ENCODE data around the gene HIPK2. TPM values are rescaled to one million over a fixed set of nuclear protein-coding genes. Genes with fewer than 3 reads are reported as not detected.

The HIPK2 gene
- polyA plus RNA-seq, 2 of the 4 experiments (the other 2 are of a cell fraction): 11.3 to 12.1 TPM

DNA sequence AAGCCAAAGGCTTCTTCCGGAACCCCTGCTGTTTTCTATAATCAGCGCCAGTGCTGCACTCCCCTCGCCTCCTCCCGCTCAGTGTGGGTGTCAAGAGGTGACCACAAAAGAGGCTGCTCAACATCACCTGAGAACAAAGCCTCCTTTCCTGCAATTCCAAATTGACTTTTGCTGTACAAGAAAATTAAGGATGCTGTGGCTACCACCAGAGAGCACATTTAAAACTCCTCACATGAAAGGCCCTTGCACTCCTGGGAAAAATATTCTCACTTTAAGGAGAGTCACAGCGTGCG is 96.4 kb downstream of the HIPK2 start:
- Histone ChIP-seq H3K27ac (peak overlapping the region; percentile 79 to 97), H3K9me3 (peaks cover 8% of the 10 kb centered on the region; the same call in 1 of the 3 replicates), H3K4me1 (peaks cover 51% of the 10 kb centered on the region), H3K4me2 (peak overlapping the region; percentile 72), H3K4me3 (no peak overlapping the region)
- WGBS (ENCODE audit: missing lambda C conversion rate): 72% methylated on average over 6 of the region's 6 CpGs
- TF ChIP-seq MYC (IDR thresholded peaks at IDR 0.05; ENCODE audit: borderline replicate concordance, low read length) (no peak), NFE2L2 (conservative IDR thresholded peaks at IDR 0.05; ENCODE audit: low read length) (no peak), CHD4 (IDR thresholded peaks at IDR 0.05; ENCODE audit: borderline replicate concordance) (no peak), MAZ (IDR thresholded peaks at IDR 0.05; ENCODE audit: borderline replicate concordance, low read depth, low read length) (no peak), JUNB (IDR thresholded peaks at IDR 0.05) (no peak), POLR2A (IDR thresholded peaks at IDR 0.05; ENCODE audit: low read length) (no peak), RARB (CRISPR knock-in tag; IDR thresholded peaks at IDR 0.05) (no peak), HOXB13 (CRISPR knock-in tag; IDR thresholded peaks at IDR 0.05; ENCODE audit: low read depth) (no peak), EP300 (IDR thresholded peaks at IDR 0.05) (no peak), HOXA7 (CRISPR knock-in tag; IDR thresholded peaks at IDR 0.05) (no peak), ZSCAN20 (CRISPR knock-in tag; IDR thresholded peaks at IDR 0.05) (no peak)
- TF ChIP-seq, protein P1, sequence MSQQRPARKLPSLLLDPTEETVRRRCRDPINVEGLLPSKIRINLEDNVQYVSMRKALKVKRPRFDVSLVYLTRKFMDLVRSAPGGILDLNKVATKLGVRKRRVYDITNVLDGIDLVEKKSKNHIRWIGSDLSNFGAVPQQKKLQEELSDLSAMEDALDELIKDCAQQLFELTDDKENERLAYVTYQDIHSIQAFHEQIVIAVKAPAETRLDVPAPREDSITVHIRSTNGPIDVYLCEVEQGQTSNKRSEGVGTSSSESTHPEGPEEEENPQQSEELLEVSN (IDR thresholded peaks at IDR 0.05; ENCODE audit: borderline replicate concordance, low read depth): no peak
- FAIRE-seq (no peak), ATAC-seq (no peak), DNase-seq (ENCODE audit: low read depth in 1 of 2, low spot score in 1 of 2) (no peak)
- POLR2A ChIA-PET: interaction anchor here (1.0 kb wide), 1 partner anchor 381 kb away, joined by 3 read pairs; the partner anchor contains the start of gene PARP12
- CTCF ChIA-PET: interaction anchor here (0.7 to 4.4 kb wide), 4 partner anchors 11 to 321 kb away, joined by 3 to 26 read pairs (median 4); no protein-coding TSS in a partner anchor

DNA sequence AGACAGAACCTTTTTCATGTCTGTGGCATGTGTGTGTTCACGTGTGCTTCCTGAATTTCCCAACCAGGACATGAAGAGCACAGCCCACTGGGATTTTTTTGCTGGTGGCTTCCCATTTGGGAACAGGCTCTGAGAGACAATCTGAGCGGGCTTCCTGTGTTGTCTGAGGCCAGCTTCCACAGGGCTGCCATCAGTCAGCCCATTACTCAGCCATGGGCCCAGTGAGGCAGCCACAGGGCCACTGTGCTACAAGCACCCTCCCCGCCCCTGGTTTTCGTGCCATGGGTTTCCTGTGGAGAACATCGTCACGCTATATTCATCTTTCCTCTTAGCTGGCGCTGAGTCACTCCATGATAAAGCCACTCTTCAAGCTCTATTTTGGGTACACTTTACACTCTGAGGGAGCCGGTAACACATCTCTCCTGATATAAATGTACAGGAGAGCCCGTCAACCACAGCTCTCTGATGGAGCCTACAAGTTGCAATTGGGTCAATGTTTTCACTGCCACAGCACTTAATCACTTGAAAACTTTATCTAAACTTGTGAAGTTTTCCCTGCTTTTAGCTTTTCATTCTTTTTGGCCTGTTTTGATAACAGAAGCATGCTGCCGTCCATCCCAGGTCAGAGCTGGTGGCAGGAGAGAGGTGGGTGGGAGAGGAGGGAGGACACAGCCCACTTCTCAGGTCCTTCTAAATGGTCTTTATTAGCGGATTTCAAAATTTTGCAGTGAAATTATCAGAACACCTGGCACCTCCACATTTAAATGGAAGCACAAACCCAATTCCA is 96.9 kb downstream of the HIPK2 start:
- Histone ChIP-seq H3K27ac (peak overlapping the region; percentile 79 to 97), H3K4me3 (no peak overlapping the region), H3K4me1 (peaks cover 55% of the 10 kb centered on the region), H3K9me3 (peaks cover 6% of the 10 kb centered on the region; the same call in 1 of the 3 replicates), H3K4me2 (peak overlapping the region; percentile 72)
- FAIRE-seq (no peak), DNase-seq (ENCODE audit: low read depth in 1 of 2, low spot score in 1 of 2) (peak; percentile 88 to 90), ATAC-seq (peak; percentile 80 to 83)
- 6% methylated on average over 11 of the region's 11 CpGs for WGBS (ENCODE audit: missing lambda C conversion rate)
- POLR2A ChIA-PET: interaction anchor here (0.6 to 1.0 kb wide), 2 partner anchors 90 to 382 kb away, joined by 3 to 4 read pairs; partner anchors contain the start of gene PARP12
- CTCF ChIA-PET: interaction anchor here (0.7 to 4.4 kb wide), 5 partner anchors 35 to 321 kb away, joined by 3 to 26 read pairs (median 4); no protein-coding TSS in a partner anchor
- TF ChIP-seq, protein P2, sequence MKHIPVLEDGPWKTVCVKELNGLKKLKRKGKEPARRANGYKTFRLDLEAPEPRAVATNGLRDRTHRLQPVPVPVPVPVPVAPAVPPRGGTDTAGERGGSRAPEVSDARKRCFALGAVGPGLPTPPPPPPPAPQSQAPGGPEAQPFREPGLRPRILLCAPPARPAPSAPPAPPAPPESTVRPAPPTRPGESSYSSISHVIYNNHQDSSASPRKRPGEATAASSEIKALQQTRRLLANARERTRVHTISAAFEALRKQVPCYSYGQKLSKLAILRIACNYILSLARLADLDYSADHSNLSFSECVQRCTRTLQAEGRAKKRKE (CRISPR knock-in tag; IDR thresholded peaks at IDR 0.05; ENCODE audit: low read depth): peak; percentile 78; the same call in 1 of the 2 replicates
- TF ChIP-seq NR3C1 (IDR thresholded peaks at IDR 0.05): no peak
- peak; percentile 46; the same call in 1 of the 2 replicates for TF ChIP-seq HOXB13 (CRISPR knock-in tag; IDR thresholded peaks at IDR 0.05; ENCODE audit: low read depth)
- TF ChIP-seq, protein P3, sequence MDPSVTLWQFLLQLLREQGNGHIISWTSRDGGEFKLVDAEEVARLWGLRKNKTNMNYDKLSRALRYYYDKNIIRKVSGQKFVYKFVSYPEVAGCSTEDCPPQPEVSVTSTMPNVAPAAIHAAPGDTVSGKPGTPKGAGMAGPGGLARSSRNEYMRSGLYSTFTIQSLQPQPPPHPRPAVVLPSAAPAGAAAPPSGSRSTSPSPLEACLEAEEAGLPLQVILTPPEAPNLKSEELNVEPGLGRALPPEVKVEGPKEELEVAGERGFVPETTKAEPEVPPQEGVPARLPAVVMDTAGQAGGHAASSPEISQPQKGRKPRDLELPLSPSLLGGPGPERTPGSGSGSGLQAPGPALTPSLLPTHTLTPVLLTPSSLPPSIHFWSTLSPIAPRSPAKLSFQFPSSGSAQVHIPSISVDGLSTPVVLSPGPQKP (IDR thresholded peaks at IDR 0.05; ENCODE audit: low read depth, low read length): no peak
- TF ChIP-seq, protein P4, sequence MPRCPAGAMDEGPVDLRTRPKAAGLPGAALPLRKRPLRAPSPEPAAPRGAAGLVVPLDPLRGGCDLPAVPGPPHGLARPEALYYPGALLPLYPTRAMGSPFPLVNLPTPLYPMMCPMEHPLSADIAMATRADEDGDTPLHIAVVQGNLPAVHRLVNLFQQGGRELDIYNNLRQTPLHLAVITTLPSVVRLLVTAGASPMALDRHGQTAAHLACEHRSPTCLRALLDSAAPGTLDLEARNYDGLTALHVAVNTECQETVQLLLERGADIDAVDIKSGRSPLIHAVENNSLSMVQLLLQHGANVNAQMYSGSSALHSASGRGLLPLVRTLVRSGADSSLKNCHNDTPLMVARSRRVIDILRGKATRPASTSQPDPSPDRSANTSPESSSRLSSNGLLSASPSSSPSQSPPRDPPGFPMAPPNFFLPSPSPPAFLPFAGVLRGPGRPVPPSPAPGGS (IDR thresholded peaks at IDR 0.05): 0 out of 3 replicates have a peak, but pooled peaks have one; percentile 36
- TF ChIP-seq, protein P5, sequence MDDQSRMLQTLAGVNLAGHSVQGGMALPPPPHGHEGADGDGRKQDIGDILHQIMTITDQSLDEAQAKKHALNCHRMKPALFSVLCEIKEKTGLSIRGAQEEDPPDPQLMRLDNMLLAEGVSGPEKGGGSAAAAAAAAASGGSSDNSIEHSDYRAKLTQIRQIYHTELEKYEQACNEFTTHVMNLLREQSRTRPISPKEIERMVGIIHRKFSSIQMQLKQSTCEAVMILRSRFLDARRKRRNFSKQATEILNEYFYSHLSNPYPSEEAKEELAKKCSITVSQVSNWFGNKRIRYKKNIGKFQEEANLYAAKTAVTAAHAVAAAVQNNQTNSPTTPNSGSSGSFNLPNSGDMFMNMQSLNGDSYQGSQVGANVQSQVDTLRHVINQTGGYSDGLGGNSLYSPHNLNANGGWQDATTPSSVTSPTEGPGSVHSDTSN (IDR thresholded peaks at IDR 0.05): 0 out of 2 replicates have a peak, but pooled peaks have one; percentile 21
- no peak for TF ChIP-seq CHD4 (IDR thresholded peaks at IDR 0.05; ENCODE audit: borderline replicate concordance)
- TF ChIP-seq MAFK (IDR thresholded peaks at IDR 0.05; ENCODE audit: partially characterized antibody): peak; percentile 72
- TF ChIP-seq, protein P6, sequence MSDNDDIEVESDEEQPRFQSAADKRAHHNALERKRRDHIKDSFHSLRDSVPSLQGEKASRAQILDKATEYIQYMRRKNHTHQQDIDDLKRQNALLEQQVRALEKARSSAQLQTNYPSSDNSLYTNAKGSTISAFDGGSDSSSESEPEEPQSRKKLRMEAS (IDR thresholded peaks at IDR 0.05): peak; percentile 79
- TF ChIP-seq, protein P7, sequence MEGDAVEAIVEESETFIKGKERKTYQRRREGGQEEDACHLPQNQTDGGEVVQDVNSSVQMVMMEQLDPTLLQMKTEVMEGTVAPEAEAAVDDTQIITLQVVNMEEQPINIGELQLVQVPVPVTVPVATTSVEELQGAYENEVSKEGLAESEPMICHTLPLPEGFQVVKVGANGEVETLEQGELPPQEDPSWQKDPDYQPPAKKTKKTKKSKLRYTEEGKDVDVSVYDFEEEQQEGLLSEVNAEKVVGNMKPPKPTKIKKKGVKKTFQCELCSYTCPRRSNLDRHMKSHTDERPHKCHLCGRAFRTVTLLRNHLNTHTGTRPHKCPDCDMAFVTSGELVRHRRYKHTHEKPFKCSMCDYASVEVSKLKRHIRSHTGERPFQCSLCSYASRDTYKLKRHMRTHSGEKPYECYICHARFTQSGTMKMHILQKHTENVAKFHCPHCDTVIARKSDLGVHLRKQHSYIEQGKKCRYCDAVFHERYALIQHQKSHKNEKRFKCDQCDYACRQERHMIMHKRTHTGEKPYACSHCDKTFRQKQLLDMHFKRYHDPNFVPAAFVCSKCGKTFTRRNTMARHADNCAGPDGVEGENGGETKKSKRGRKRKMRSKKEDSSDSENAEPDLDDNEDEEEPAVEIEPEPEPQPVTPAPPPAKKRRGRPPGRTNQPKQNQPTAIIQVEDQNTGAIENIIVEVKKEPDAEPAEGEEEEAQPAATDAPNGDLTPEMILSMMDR (IDR thresholded peaks at IDR 0.05): no peak
- peak; percentile 61 for TF ChIP-seq NFE2L2 (conservative IDR thresholded peaks at IDR 0.05; ENCODE audit: low read length)
- no peak for TF ChIP-seq ZC3H11A (IDR thresholded peaks at IDR 0.05)
- no peak for TF ChIP-seq HDAC2 (IDR thresholded peaks at IDR 0.05)
- no peak for TF ChIP-seq TFCP2L1 (CRISPR knock-in tag; IDR thresholded peaks at IDR 0.05)
- TF ChIP-seq CBX8 (IDR thresholded peaks at IDR 0.05): no peak
- TF ChIP-seq JUN (IDR thresholded peaks at IDR 0.05): peak in 1 of 2 experiments; percentile 48; a peak in 1 of 5 replicates
- TF ChIP-seq EHMT2 (IDR thresholded peaks at IDR 0.05; ENCODE audit: low read depth): no peak
- TF ChIP-seq MAZ (IDR thresholded peaks at IDR 0.05; ENCODE audit: borderline replicate concordance, low read depth, low read length): no peak
- TF ChIP-seq RARB (CRISPR knock-in tag; IDR thresholded peaks at IDR 0.05): no peak; the same call in 1 of the 2 replicates
- TF ChIP-seq MYC (IDR thresholded peaks at IDR 0.05; ENCODE audit: borderline replicate concordance, low read length): no peak
- TF ChIP-seq CEBPB (IDR thresholded peaks at IDR 0.05): peak in 1 of 2 experiments; percentile 21; a peak in 1 of 4 replicates
- TF ChIP-seq KDM1A (IDR thresholded peaks at IDR 0.05; ENCODE audit: low read depth): no peak
- no peak for TF ChIP-seq KDM5A (IDR thresholded peaks at IDR 0.05)

All from A549 (cell line).